Activated CD4-positive, alpha-beta T cell treated with anti-CD3 and anti-CD28 coated beads for 36 hours (primary cell): ENCODE results near the gene GADL1. TPM values are rescaled to one million over a fixed set of nuclear protein-coding genes. Genes with fewer than 3 reads are reported as not detected.

Experiments used
- ATAC-seq: fragments of 200-7000 bp; cut with Tn5 transposase; one replicate; pipeline ENCODE4 v1.10.0; 2021; ENCODE audit warnings: mild to moderate bottlenecking, moderate library complexity
- CTCF ChIA-PET: fragments of 350-600 bp; sonication (Branson Sonifier 250); formaldehyde crosslinking; loops from one replicate; lab custom pipeline; 2021; ENCODE audit warnings: antibody characterized with exemption; lab: Charles Lee
- POLR2A ChIA-PET: fragments of 350-600 bp; sonication (Branson Sonifier 250); formaldehyde crosslinking; loops from one replicate; lab custom pipeline; 2021; ENCODE audit warnings: antibody characterized with exemption, inconsistent platforms; lab: Charles Lee
- DNase-seq: peaks from one replicate; pipeline ENCODE4 v3.0.0-alpha.2; 2020
- H3K27ac Mint-ChIP-seq: one replicate; pipeline ENCODE4 v1.8.0; 2021; ENCODE audit warnings: mixed read lengths
- H3K27me3 Mint-ChIP-seq: one replicate; pipeline ENCODE4 v1.8.0; 2021; ENCODE audit warnings: mixed read lengths
- H3K36me3 Mint-ChIP-seq: one replicate; pipeline ENCODE4 v1.8.0; 2021; ENCODE audit warnings: low read depth, mixed read lengths
- H3K4me1 Mint-ChIP-seq: one replicate; pipeline ENCODE4 v1.8.0; 2021; ENCODE audit warnings: mixed read lengths
- H3K4me3 Mint-ChIP-seq: one replicate; pipeline ENCODE4 v1.8.0; 2021; ENCODE audit warnings: mild to moderate bottlenecking, moderate library complexity, mixed read lengths
- H3K9me3 Mint-ChIP-seq: one replicate; pipeline ENCODE4 v1.8.0; 2021; ENCODE audit warnings: low read depth, mixed read lengths
- intact Hi-C, 2 experiments: fragments of 100-400 bp; cut with DNase I in 1 of 2; cut with micrococcal nuclease in 1 of 2; formaldehyde crosslinking; loops; one replicate each; pipeline versions ENCODE4 v1.14.2 to v1.15.1; 2022 to 2024; cut with DNase I, micrococcal nuclease
- total RNA-seq, 2 experiments: library from RNA; stranded (reverse); gene quantifications; one replicate each; pipeline ENCODE4 v1.2.3, GENCODE V29; 2021

Gene GADL1
- total RNA-seq, 2 experiments from 2014 or later: not detected

DNA sequence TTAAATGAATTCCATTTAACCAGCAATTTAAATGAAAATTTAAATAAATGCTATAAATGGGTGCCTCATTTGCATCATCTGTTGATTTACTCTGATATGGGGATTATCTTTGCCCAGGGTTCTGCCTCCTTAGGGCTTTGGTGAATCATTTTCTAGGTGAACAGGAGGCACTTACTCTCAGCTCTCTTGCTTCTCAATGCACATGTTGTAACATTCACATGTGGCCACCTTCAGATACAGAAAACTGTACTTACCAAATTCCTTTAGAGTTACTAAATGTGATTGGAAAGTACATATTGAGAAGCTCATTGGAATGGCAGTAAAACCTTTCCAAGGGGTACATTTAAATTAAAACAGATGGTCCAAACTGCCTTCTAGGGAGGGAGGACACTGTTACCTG is 20.8 kb downstream of the GADL1 start:
- ATAC-seq (no peak), DNase-seq (no peak)
- ChIA-PET POLR2A (no interaction called here), CTCF (interaction anchor here (0.6 to 1.3 kb wide), 2 partner anchors 10 to 879 kb away, joined by 3 read pairs; no protein-coding TSS in a partner anchor)
- Mint-ChIP-seq H3K27ac (no peak overlapping the region), H3K9me3 (no peaks in the 10 kb centered on the region), H3K4me3 (no peak overlapping the region), H3K27me3 (peaks cover 2% of the 10 kb centered on the region), H3K36me3 (no peaks in the 10 kb centered on the region), H3K4me1 (no peaks in the 10 kb centered on the region)
- intact Hi-C loops: no loop called here

DNA sequence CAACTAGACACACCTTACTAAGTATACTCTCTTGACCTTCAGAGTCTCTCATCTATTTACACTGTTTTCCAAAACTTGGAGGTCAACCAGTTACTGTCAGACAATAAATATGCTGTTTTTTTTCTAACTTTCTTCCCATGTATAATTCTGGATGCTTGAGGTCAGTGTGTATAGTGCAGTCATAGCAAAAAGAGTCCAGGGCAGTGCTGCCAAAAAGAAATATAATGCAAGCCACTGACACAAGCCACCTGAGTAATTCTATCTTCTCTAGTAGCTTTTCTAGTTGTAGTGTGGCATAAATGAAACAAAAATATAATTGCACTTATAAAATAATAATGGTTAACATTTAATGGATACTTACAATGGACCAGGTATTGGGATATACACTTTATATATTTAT is 21.6 kb downstream of the GADL1 start:
- intact Hi-C loops: no loop called here
- CTCF ChIA-PET: interaction anchor here (1.3 kb wide), 1 partner anchor 9 kb away, joined by 3 read pairs; no protein-coding TSS in a partner anchor
- DNase-seq: no peak
- Mint-ChIP-seq H3K4me3 (no peak overlapping the region), H3K4me1 (no peaks in the 10 kb centered on the region), H3K36me3 (no peaks in the 10 kb centered on the region), H3K27ac (no peak overlapping the region), H3K27me3 (peaks cover 2% of the 10 kb centered on the region), H3K9me3 (no peaks in the 10 kb centered on the region)
- POLR2A ChIA-PET: no interaction called here
- ATAC-seq: no peak

GRCh38 chr3:30871720-30872119 is 22.7 kb downstream of the GADL1 start:
- POLR2A ChIA-PET: no interaction called here
- intact Hi-C loops: no loop called here
- DNase-seq: no peak
- Mint-ChIP-seq H3K27ac (no peak overlapping the region), H3K27me3 (peaks cover 2% of the 10 kb centered on the region), H3K4me1 (no peaks in the 10 kb centered on the region), H3K36me3 (no peaks in the 10 kb centered on the region), H3K4me3 (no peak overlapping the region), H3K9me3 (no peaks in the 10 kb centered on the region)
- CTCF ChIA-PET: no interaction called here
- ATAC-seq: no peak

DNA sequence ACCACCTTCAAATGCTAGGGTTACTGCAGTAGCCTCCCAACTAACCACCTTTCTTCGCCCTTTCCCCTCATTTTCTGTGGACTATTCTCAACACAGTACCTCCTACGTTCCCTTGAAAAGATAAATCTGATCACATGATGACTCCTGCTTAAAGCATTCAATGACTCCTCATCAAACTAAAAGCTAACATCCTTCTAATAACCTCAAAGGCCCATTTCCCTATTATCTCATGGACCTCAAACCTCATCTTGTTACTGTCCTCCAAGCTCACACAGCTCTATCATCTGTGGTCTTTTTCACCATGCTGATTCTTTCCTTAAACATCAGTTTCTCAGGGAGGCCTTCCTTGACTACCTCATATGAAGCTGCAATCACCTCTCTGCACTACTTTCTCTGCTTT is 29.6 kb downstream of the GADL1 start:
- DNase-seq: no peak
- Mint-ChIP-seq H3K4me1 (no peaks in the 10 kb centered on the region), H3K4me3 (no peak overlapping the region), H3K36me3 (no peaks in the 10 kb centered on the region), H3K9me3 (no peaks in the 10 kb centered on the region), H3K27ac (no peak overlapping the region), H3K27me3 (peaks cover 4% of the 10 kb centered on the region)
- ChIA-PET CTCF (no interaction called here), POLR2A (no interaction called here)
- no peak for ATAC-seq
- intact Hi-C loops: no loop called here

- no peaks in the 10 kb centered on the region for H3K36me3 Mint-ChIP-seq
- CTCF ChIA-PET: interaction anchor here (1.3 kb wide), 1 partner anchor 9 kb away, joined by 3 read pairs; no protein-coding TSS in a partner anchor
These were observed 30.3 kb downstream of the GADL1 start for GRCh38 chr3:30864132-30864531.

DNA sequence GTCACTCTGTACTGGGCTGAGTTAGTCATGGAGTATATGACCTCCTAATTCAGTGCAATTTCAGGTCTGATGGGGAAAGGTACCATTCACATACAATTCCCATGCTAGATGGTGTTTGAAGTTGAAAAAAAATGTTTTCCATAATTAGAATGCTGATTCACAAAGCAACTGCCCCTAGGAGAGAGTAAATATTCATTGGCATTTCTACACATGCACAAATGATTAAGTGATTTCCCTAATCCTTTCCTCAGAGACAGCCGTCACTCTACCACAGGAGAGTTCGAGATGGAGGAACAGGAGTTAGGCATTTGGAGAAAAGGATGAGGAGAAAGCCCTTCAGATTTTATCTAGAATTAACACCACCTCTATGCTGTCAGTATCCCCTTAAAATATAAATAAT is 32.5 kb downstream of the GADL1 start:
- no peak for DNase-seq
- no peak overlapping the region for H3K27ac Mint-ChIP-seq
- H3K4me3 Mint-ChIP-seq: no peak overlapping the region
- no peak for ATAC-seq
- H3K36me3 Mint-ChIP-seq: no peaks in the 10 kb centered on the region
- CTCF ChIA-PET: no interaction called here
- POLR2A ChIA-PET: no interaction called here
- intact Hi-C loops: no loop called here
- peaks cover 4% of the 10 kb centered on the region for H3K27me3 Mint-ChIP-seq
- H3K4me1 Mint-ChIP-seq: no peaks in the 10 kb centered on the region
- no peaks in the 10 kb centered on the region for H3K9me3 Mint-ChIP-seq

More at GRCh38 chr3:30864132-30864531, 30.3 kb downstream of the GADL1 start:
- DNase-seq (no peak), ATAC-seq (no peak)
- Mint-ChIP-seq H3K27ac (no peak overlapping the region), H3K4me1 (no peaks in the 10 kb centered on the region), H3K27me3 (peaks cover 4% of the 10 kb centered on the region), H3K9me3 (no peaks in the 10 kb centered on the region), H3K4me3 (no peak overlapping the region)
- intact Hi-C loops: no loop called here
- POLR2A ChIA-PET: interaction anchor here (0.7 kb wide), 1 partner anchor 388 kb away, joined by 6 read pairs; no protein-coding TSS in a partner anchor

GRCh38 chr3:30858894-30859389 is 35.5 kb downstream of the GADL1 start:
- ATAC-seq: no peak
- Mint-ChIP-seq H3K27ac (no peak overlapping the region), H3K36me3 (no peaks in the 10 kb centered on the region), H3K9me3 (no peaks in the 10 kb centered on the region), H3K4me1 (no peaks in the 10 kb centered on the region), H3K4me3 (no peak overlapping the region), H3K27me3 (peaks cover 4% of the 10 kb centered on the region)
- POLR2A ChIA-PET: no interaction called here
- intact Hi-C loops: no loop called here
- no peak for DNase-seq
- CTCF ChIA-PET: no interaction called here

DNA sequence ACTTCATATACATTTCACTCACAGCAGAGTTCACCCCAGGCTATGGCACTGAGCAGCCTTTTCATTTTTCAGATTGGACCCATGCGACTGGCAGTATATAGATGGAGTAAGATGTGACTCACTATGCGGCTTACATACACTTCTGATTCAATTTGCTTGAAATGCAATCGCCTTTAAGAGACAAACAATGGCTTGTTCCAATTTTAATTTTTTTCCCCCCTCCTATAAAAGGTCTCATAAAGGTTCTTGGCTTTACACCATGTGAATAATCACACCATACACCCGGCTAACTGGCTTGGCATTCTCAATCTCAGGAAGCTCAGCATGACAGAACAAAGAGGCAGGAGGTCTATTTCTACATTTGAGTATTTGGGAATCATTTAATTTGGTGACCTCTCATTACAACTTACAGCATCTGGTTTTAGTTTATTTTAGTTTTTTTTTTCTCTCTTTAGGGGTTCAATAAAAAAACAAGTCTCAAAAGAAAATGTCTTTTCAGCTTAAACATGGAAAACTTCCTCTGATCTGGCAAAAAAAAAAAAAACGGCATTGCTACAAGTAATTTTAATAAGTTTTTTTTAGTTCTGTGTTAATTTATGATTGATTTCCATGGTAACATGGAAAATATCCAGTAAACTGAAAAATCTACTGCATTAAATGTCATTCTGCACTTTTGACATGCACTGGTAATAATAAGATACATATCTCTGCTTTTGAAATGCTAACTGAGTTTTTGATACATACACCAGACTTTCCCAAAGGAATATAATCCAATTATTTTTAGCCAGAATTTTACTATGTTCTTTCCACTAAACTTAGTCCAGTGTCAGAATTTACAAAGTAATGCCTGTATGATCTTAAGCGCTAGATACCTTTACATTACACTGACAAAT is 38.8 kb downstream of the GADL1 start:
- Mint-ChIP-seq H3K4me1 (no peaks in the 10 kb centered on the region), H3K4me3 (no peak overlapping the region), H3K9me3 (no peaks in the 10 kb centered on the region), H3K27ac (no peak overlapping the region), H3K36me3 (no peaks in the 10 kb centered on the region), H3K27me3 (peaks cover 3% of the 10 kb centered on the region)
- DNase-seq (no peak), ATAC-seq (no peak)
- intact Hi-C loops: no loop called here
- ChIA-PET POLR2A (no interaction called here), CTCF (interaction anchor here (0.6 to 1.0 kb wide), 3 partner anchors 76 to 988 kb away, joined by 3 read pairs; no protein-coding TSS in a partner anchor)

DNA sequence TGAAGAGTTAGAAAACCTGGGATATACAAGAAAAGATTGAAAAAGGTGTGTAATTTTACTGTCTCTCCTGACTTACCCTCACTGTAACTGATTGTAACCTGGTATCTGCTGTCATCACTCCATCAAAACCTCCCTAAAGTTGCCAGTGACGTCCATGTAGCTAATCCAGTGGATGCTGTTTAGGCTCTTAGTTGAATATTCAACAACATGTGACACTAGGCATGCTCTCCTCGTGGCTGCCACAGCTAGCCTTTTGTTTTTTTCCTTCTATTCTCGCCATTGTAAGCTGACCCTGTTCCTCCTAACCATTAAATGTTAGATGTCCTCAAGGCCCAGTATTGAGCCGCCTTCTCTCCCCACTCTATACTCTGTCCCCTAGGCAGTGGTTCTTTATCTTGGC is 41.6 kb downstream of the GADL1 start:
- CTCF ChIA-PET: interaction anchor here (0.5 kb wide), 1 partner anchor 96 kb away, joined by 3 read pairs; no protein-coding TSS in a partner anchor
- H3K36me3 Mint-ChIP-seq: no peaks in the 10 kb centered on the region
- POLR2A ChIA-PET: no interaction called here
- no peaks in the 10 kb centered on the region for H3K9me3 Mint-ChIP-seq
- intact Hi-C loops: no loop called here
- no peak overlapping the region for H3K27ac Mint-ChIP-seq
- H3K4me3 Mint-ChIP-seq: no peak overlapping the region
- H3K27me3 Mint-ChIP-seq: peaks cover 3% of the 10 kb centered on the region
- DNase-seq (no peak), ATAC-seq (no peak)
- peaks cover 4% of the 10 kb centered on the region for H3K4me1 Mint-ChIP-seq

DNA sequence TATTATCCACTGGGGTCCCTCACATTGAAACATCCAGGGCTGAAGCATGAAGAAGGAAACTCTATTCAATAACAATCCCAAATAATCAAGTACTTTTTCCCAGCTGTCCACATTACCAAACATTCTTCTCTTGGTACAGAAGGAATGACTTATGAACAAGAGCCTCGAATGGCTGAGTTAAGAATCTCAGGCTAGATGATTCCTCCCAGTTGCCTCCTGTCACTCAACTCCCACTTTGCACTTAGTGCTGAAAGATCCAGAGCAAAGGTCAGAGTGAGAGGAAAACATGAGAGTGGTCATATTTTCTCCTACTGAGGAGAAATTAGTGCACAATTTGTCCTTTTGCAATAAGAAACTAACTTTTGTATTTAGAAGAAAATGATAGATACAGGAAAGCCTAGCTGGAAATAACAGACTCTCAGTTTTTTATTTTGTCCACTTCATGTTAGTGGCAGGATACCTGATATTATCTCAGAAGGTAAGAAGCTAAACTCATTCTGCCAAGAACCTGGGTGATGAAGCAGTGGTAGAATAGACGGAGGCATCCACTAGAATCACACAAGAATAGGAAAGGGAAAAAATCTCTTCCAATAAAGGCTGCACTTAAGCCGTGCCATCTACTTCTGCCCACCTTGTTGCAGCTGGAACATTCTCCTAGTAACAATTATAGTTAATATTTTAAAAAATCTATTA is 46.2 kb downstream of the GADL1 start:
- H3K27me3 Mint-ChIP-seq: no peaks in the 10 kb centered on the region
- ATAC-seq (no peak), DNase-seq (no peak)
- intact Hi-C loops: no loop called here
- H3K27ac Mint-ChIP-seq: no peak overlapping the region
- H3K36me3 Mint-ChIP-seq: no peaks in the 10 kb centered on the region
- no peak overlapping the region for H3K4me3 Mint-ChIP-seq
- H3K9me3 Mint-ChIP-seq: no peaks in the 10 kb centered on the region
- ChIA-PET POLR2A (no interaction called here), CTCF (no interaction called here)
- peaks cover 8% of the 10 kb centered on the region for H3K4me1 Mint-ChIP-seq

DNA sequence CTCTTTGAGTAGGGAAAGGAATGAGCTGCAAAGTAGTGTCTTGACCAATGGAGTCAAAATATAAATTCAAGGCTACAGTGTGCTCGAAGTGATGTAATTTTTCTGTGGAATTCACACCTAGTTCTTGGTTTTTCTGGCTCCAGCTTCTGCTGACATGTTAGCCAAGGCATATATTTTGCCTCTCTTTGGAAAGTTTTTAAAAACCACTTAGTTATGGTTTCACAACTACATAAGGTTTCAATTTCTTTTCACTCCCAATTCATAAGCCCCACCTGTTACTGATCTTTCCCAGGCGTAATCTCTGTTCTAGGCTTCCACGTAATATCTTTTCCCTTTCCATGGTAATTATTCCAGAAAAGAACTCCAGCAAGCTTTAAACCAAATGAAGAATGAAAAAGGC is 46.9 kb downstream of the GADL1 start:
- no peak overlapping the region for H3K4me3 Mint-ChIP-seq
- intact Hi-C loops: no loop called here
- no peak for DNase-seq
- ChIA-PET CTCF (no interaction called here), POLR2A (no interaction called here)
- ATAC-seq: no peak
- H3K36me3 Mint-ChIP-seq: no peaks in the 10 kb centered on the region
- H3K4me1 Mint-ChIP-seq: peaks cover 8% of the 10 kb centered on the region
- H3K27me3 Mint-ChIP-seq: no peaks in the 10 kb centered on the region
- H3K9me3 Mint-ChIP-seq: no peaks in the 10 kb centered on the region
- no peak overlapping the region for H3K27ac Mint-ChIP-seq
